Esophagus squamous epithelium (tissue), 4 donors: Measurements from ENCODE around the gene TGFBR3L.

Experiments
- POLR2A ChIP-seq, 4 donors: fragments of 450-650 bp; IDR thresholded peaks; one replicate each; pipeline ENCODE4 v1.6.1; 2017; ENCODE audit warnings: antibody characterized with exemption in 4 of 4, mild to moderate bottlenecking in 4 of 4, moderate library complexity in 3 of 4
- TF ChIP-seq, protein P1 (sequence below), 6 experiments: fragments of 450-650 bp in 4 of 6; fragments of 200-600 bp in 2 of 6; sonication (generic) in 2 of 6; IDR thresholded peaks; one replicate each; pipeline ENCODE4 v1.5.1; 2016 to 2019; ENCODE audit warnings: antibody characterized with exemption in 6 of 6, mild to moderate bottlenecking in 4 of 6, moderate library complexity in 4 of 6

DNA sequence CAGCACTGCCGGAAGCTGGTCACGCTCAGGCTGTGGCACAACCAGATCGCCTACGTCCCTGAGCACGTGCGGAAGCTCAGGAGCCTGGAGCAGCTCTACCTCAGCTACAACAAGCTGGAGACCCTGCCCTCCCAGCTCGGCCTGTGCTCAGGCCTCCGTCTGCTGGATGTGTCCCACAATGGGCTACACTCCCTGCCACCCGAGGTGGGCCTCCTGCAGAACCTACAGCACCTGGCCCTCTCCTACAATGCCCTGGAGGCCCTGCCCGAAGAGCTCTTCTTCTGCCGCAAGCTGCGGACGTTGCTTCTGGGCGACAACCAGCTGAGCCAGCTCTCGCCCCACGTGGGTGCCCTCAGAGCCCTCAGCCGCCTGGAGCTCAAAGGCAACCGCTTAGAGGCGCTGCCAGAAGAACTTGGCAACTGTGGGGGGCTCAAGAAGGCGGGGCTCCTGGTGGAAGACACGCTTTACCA, 14.2 kb upstream of the TGFBR3L start:
- TF ChIP-seq, protein P1, sequence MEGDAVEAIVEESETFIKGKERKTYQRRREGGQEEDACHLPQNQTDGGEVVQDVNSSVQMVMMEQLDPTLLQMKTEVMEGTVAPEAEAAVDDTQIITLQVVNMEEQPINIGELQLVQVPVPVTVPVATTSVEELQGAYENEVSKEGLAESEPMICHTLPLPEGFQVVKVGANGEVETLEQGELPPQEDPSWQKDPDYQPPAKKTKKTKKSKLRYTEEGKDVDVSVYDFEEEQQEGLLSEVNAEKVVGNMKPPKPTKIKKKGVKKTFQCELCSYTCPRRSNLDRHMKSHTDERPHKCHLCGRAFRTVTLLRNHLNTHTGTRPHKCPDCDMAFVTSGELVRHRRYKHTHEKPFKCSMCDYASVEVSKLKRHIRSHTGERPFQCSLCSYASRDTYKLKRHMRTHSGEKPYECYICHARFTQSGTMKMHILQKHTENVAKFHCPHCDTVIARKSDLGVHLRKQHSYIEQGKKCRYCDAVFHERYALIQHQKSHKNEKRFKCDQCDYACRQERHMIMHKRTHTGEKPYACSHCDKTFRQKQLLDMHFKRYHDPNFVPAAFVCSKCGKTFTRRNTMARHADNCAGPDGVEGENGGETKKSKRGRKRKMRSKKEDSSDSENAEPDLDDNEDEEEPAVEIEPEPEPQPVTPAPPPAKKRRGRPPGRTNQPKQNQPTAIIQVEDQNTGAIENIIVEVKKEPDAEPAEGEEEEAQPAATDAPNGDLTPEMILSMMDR (IDR thresholded peaks at IDR 0.05): no peak
- no peak for TF ChIP-seq POLR2A (IDR thresholded peaks at IDR 0.05)
